Karpas-422 (cell line): ENCODE data around the gene TET3. TPM values are rescaled to one million over a fixed set of nuclear protein-coding genes. Genes with fewer than 3 reads are reported as not detected.

Experiments used
- DNase-seq: peaks from one replicate; pipeline ENCODE4 v3.0.0-alpha.2; 2015
- H2AFZ ChIP-seq: fragments of 200-600 bp; sonication (generic); 2 replicates; pipeline ENCODE4 v1.6.1; 2014; ENCODE audit warnings: antibody characterized with exemption, low read length, mixed read lengths
- H3K27ac ChIP-seq: fragments of 200-600 bp; sonication (generic); 2 replicates; pipeline ENCODE4 v1.5.1; 2014; ENCODE audit warnings: mild to moderate bottlenecking, low read length, moderate library complexity
- H3K27me3 ChIP-seq: fragments of 200-600 bp; sonication (generic); 2 replicates; pipeline ENCODE4 v1.6.1; 2014; ENCODE audit warnings: low read length, mixed read lengths
- H3K36me3 ChIP-seq: fragments of 200-600 bp; sonication (generic); 2 replicates; pipeline ENCODE4 v1.6.1; 2014; ENCODE audit warnings: low read length, mixed read lengths; ENCODE audit not compliant: insufficient read depth
- H3K4me1 ChIP-seq: fragments of 200-600 bp; sonication (generic); 2 replicates; pipeline ENCODE4 v1.6.1; 2014; ENCODE audit warnings: mild to moderate bottlenecking, low read length, mixed read lengths
- H3K4me2 ChIP-seq: fragments of 200-600 bp; sonication (generic); 2 replicates; pipeline ENCODE4 v1.6.1; 2014; ENCODE audit warnings: low read length, low read depth, mild to moderate bottlenecking; ENCODE audit not compliant: poor library complexity, severe bottlenecking
- H3K4me3 ChIP-seq: fragments of 200-600 bp; sonication (generic); 2 replicates; pipeline ENCODE4 v1.5.1; 2014; ENCODE audit warnings: mild to moderate bottlenecking, antibody characterized with exemption, low read length, mixed read lengths
- H3K79me2 ChIP-seq: fragments of 200-600 bp; sonication (generic); 2 replicates; pipeline ENCODE4 v1.6.1; 2014; ENCODE audit warnings: mild to moderate bottlenecking, low read length, mixed read lengths
- H3K9ac ChIP-seq: fragments of 200-600 bp; sonication (generic); 2 replicates; pipeline ENCODE4 v1.6.0; 2014; ENCODE audit warnings: low read length
- H3K9me2 ChIP-seq: fragments of 200-600 bp; sonication (generic), shearing (Covaris generic); replicated peaks from 2 replicates; pipeline ENCODE4 v1.6.0; 2014; ENCODE audit warnings: mild to moderate bottlenecking, low read length, moderate library complexity; ENCODE audit not compliant: insufficient read depth
- H3K9me3 ChIP-seq: fragments of 300-700, 200-600 bp; sonication (generic); 2 replicates; pipeline ENCODE4 v1.6.1; 2014; ENCODE audit warnings: low read length, mixed read lengths
- H4K20me1 ChIP-seq: fragments of 200-600 bp; sonication (generic); 2 replicates; pipeline ENCODE4 v1.6.1; 2014; ENCODE audit warnings: mild to moderate bottlenecking, antibody characterized with exemption, low read length, low read depth; ENCODE audit not compliant: insufficient read depth
- total RNA-seq: library from RNA; depleted of rRNA; stranded (reverse); fragments of >200 nt; shearing (Covaris generic); gene quantifications from 2 replicates; pipeline ENCODE4 v1.2.3, GENCODE V29; 2014; ENCODE audit warnings: low replicate concordance

TET3 gene
- total RNA-seq, 1 experiment from 2014 or later: 13.6 TPM

DNA sequence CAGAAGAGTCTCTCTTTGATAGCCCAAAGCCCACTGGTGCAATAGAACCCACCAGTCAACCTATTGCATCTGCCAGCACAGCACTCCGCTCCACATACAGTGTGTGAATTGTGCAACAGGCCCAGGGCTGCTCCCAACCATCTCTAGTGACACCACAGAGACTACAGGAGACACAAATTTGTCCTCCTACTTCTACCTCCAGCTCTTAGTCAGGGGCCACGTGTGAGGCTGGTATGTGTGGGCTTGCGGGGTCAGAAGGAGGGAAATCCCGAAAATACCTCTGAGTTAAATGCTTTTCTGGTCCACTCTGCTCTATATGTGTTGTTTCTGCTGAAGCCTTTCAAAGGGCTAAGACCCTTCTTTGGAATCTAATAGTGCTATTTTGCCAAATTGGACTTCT, 40.0 kb upstream of the TET3 start:
- no peak overlapping the region for H3K9ac ChIP-seq
- no peaks in the 10 kb centered on the region for H3K9me2 ChIP-seq
- H3K36me3 ChIP-seq: peaks cover 60% of the 10 kb centered on the region; the same call in 1 of the 2 replicates
- no peaks in the 10 kb centered on the region for H3K9me3 ChIP-seq
- no peak overlapping the region for H3K4me3 ChIP-seq
- no peak for DNase-seq
- no peaks in the 10 kb centered on the region for H3K27me3 ChIP-seq
- H2AFZ ChIP-seq: no peak overlapping the region
- H3K4me1 ChIP-seq: no peaks in the 10 kb centered on the region
- H3K79me2 ChIP-seq: peaks cover 94% of the 10 kb centered on the region
- H4K20me1 ChIP-seq: peaks cover 50% of the 10 kb centered on the region
- H3K4me2 ChIP-seq: no peak overlapping the region
- no peak overlapping the region for H3K27ac ChIP-seq

DNA sequence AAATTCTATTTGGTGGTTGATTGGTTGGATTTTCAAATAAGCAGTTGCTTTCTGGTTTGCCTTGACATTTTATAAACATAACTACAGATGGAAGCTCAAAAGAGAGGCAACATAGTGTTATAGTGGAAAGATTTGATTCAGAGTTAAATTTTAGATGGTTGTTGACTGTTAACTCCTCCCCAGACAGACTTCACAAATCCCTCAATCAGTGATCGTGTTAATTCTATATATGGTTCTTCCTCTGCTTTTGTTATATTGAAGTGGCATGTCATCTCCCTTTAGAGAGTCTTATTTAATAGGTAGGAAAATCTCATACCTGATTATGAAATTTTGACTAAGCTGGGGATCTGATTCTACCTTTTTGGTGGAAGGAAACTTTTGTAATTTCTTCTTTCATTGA, 38.5 kb upstream of the TET3 start:
- no peaks in the 10 kb centered on the region for H3K27me3 ChIP-seq
- H3K9me3 ChIP-seq: no peaks in the 10 kb centered on the region
- H3K4me3 ChIP-seq: no peak overlapping the region
- no peak overlapping the region for H2AFZ ChIP-seq
- no peak overlapping the region for H3K9ac ChIP-seq
- no peaks in the 10 kb centered on the region for H3K4me1 ChIP-seq
- no peak overlapping the region for H3K4me2 ChIP-seq
- peaks cover 40% of the 10 kb centered on the region for H4K20me1 ChIP-seq
- no peak overlapping the region for H3K27ac ChIP-seq
- H3K9me2 ChIP-seq: no peaks in the 10 kb centered on the region
- H3K79me2 ChIP-seq: peaks cover 92% of the 10 kb centered on the region
- no peak for DNase-seq
- H3K36me3 ChIP-seq: peaks cover 66% of the 10 kb centered on the region

- Histone ChIP-seq H3K36me3 (peaks cover 71% of the 10 kb centered on the region), H3K9me2 (no peaks in the 10 kb centered on the region), H2AFZ (no peak overlapping the region), H3K27ac (no peak overlapping the region), H3K4me1 (no peaks in the 10 kb centered on the region), H3K4me3 (no peak overlapping the region), H3K4me2 (no peak overlapping the region), H4K20me1 (peaks cover 44% of the 10 kb centered on the region), H3K79me2 (peaks cover 87% of the 10 kb centered on the region), H3K9me3 (no peaks in the 10 kb centered on the region), H3K27me3 (no peaks in the 10 kb centered on the region), H3K9ac (no peak overlapping the region)
- no peak for DNase-seq
Observed at GRCh38 chr2:73946666-73947065, 38.0 kb upstream of the TET3 start.

DNA sequence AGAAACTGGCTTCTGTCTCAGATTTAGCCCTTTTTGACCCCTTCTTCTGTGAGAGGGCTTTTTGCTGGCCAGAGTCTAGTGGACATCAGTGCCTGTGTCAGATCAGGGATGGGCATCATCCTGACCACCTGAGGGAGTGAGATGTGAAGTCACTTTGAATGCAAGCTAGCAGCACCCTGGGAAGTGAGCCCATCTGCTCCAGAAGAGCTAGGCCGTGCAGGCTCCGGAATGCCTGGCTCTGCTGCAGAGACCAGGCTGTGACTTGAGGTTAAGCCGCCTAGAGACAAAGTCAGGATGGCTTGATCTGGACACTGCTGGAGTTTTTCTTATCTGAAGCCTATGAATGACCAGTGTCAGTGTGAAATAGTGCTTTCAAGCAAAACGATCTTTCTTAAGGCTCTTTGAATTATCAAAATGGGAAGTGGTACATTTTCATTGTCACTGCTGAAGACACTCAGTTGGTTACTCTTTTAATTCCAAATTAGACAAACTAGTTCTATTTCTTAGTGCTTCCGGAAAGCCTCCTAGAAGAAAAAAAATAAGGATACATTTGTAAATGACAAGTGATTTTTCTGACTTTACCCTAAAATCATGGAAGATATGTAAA, 37.2 kb upstream of the TET3 start:
- Histone ChIP-seq H3K36me3 (peaks cover 77% of the 10 kb centered on the region), H3K79me2 (peaks cover 79% of the 10 kb centered on the region), H3K27ac (no peak overlapping the region), H2AFZ (no peak overlapping the region), H3K4me1 (no peaks in the 10 kb centered on the region), H3K27me3 (no peaks in the 10 kb centered on the region), H3K9me2 (no peaks in the 10 kb centered on the region), H3K4me2 (no peak overlapping the region), H3K4me3 (no peak overlapping the region), H3K9ac (no peak overlapping the region), H3K9me3 (no peaks in the 10 kb centered on the region), H4K20me1 (peaks cover 48% of the 10 kb centered on the region)
- DNase-seq: no peak

- Histone ChIP-seq H2AFZ (no peak overlapping the region), H4K20me1 (peaks cover 43% of the 10 kb centered on the region), H3K9me2 (no peaks in the 10 kb centered on the region), H3K27ac (no peak overlapping the region), H3K4me3 (no peak overlapping the region), H3K36me3 (peaks cover 76% of the 10 kb centered on the region), H3K4me1 (no peaks in the 10 kb centered on the region), H3K27me3 (no peaks in the 10 kb centered on the region), H3K9me3 (no peaks in the 10 kb centered on the region), H3K79me2 (peaks cover 60% of the 10 kb centered on the region), H3K4me2 (no peak overlapping the region), H3K9ac (no peak overlapping the region)
- no peak for DNase-seq
Observed at GRCh38 chr2:73949802-73950201, 34.9 kb upstream of the TET3 start.

DNA sequence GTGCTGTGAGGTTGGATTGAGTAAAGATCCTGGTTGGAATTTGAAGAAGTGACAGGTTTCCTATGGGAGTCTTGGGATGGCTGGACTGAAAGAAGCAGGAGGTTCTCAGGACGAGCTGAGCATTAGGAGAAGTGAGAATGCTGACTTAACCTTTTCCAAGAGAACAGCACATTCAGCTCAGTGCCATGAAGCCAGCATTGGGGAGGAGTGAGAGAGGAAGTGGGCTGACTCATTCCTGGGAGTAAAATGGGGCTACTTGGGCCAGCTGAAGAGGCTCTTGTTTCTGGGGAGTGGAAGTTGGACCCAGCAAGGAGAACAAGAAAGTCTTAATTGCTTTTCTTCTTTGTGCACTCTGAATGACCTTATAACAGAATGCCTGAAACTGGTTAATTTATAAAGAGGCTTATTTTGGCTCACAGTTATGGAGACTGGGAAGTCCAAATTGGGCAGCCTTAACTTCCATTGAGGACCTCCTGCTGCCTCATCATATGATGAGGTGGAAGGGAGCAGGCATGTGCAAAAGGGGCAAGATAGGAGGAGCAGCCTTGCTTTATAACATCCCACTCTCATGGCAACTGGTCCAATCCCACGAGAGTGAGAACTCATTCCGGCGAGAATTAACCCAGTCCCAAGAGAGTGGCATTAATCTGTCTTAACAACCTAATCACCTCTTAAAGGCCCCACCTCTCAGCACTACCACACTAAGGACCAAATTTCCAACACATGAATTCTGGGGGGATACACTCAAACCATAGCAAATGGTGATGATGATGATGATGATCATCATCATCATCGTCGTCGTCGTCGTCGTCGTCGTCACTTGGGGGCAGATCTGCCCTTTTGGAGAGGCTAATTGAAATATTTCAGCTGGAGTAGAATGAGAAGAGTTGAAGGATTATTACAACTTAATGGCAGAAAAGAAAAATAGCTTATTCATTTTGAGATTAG, 31.9 kb upstream of the TET3 start:
- H3K4me1 ChIP-seq: no peaks in the 10 kb centered on the region
- H3K9me2 ChIP-seq: no peaks in the 10 kb centered on the region
- no peaks in the 10 kb centered on the region for H3K9me3 ChIP-seq
- H3K27ac ChIP-seq: no peak overlapping the region
- H4K20me1 ChIP-seq: peaks cover 50% of the 10 kb centered on the region
- no peak overlapping the region for H3K4me3 ChIP-seq
- H3K4me2 ChIP-seq: no peak overlapping the region
- H3K79me2 ChIP-seq: peaks cover 33% of the 10 kb centered on the region
- H3K36me3 ChIP-seq: peaks cover 80% of the 10 kb centered on the region
- H3K27me3 ChIP-seq: no peaks in the 10 kb centered on the region
- no peak overlapping the region for H3K9ac ChIP-seq
- no peak overlapping the region for H2AFZ ChIP-seq
- no peak for DNase-seq

- peaks cover 47% of the 10 kb centered on the region for H4K20me1 ChIP-seq
- peaks cover 69% of the 10 kb centered on the region for H3K36me3 ChIP-seq
- no peaks in the 10 kb centered on the region for H3K9me2 ChIP-seq
- H3K27me3 ChIP-seq: no peaks in the 10 kb centered on the region
- no peak for DNase-seq
- no peak overlapping the region for H3K9ac ChIP-seq
- no peaks in the 10 kb centered on the region for H3K4me1 ChIP-seq
- H3K27ac ChIP-seq: no peak overlapping the region
- H3K9me3 ChIP-seq: no peaks in the 10 kb centered on the region
- H2AFZ ChIP-seq: no peak overlapping the region
- no peak overlapping the region for H3K4me3 ChIP-seq
- 0 out of 2 replicates have a peak, but pooled peaks cover 5% of the 10 kb centered on the region for H3K79me2 ChIP-seq
- no peak overlapping the region for H3K4me2 ChIP-seq
Observed at GRCh38 chr2:73956218-73956865, 28.4 kb upstream of the TET3 start.

DNA sequence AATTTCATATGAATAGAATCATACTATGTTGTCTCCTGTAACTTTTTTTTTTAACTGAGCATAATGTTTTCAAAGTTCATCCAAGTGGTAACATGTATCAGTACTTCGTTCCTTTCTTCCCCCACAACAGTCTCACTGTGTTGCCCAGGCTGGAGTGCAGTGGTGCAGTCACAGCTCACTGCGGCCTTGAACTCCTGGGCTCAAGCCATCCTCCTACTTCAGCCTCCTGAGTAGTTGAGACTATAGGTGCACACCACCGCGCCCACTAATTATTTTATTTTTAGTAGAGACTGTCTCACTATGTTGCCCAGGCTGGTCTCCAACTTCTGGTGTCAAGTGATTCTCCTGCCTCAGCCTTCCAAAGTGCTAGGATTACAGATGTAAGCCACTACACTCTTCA, 23.4 kb upstream of the TET3 start:
- Histone ChIP-seq H3K9me2 (no peaks in the 10 kb centered on the region), H3K27ac (no peak overlapping the region), H3K9me3 (no peaks in the 10 kb centered on the region), H3K4me2 (no peak overlapping the region), H3K79me2 (no peaks in the 10 kb centered on the region), H2AFZ (no peak overlapping the region), H3K36me3 (peaks cover 32% of the 10 kb centered on the region), H3K27me3 (no peaks in the 10 kb centered on the region), H3K9ac (no peak overlapping the region), H3K4me3 (no peak overlapping the region), H4K20me1 (peaks cover 24% of the 10 kb centered on the region; the same call in 1 of the 2 replicates), H3K4me1 (no peaks in the 10 kb centered on the region)
- no peak for DNase-seq
